ENCODE measurements around the gene PLEKHA6.
"Not testable (repeated sequence)": the region's sequence is repeated elsewhere in the genome, so short reads cannot be mapped to it uniquely, and the experiment has no call there.

Gene PLEKHA6

GRCh38 chr1:204246876-204247275 lies 112.9 kb downstream of the PLEKHA6 start:
- TF ChIP-seq, protein P1, sequence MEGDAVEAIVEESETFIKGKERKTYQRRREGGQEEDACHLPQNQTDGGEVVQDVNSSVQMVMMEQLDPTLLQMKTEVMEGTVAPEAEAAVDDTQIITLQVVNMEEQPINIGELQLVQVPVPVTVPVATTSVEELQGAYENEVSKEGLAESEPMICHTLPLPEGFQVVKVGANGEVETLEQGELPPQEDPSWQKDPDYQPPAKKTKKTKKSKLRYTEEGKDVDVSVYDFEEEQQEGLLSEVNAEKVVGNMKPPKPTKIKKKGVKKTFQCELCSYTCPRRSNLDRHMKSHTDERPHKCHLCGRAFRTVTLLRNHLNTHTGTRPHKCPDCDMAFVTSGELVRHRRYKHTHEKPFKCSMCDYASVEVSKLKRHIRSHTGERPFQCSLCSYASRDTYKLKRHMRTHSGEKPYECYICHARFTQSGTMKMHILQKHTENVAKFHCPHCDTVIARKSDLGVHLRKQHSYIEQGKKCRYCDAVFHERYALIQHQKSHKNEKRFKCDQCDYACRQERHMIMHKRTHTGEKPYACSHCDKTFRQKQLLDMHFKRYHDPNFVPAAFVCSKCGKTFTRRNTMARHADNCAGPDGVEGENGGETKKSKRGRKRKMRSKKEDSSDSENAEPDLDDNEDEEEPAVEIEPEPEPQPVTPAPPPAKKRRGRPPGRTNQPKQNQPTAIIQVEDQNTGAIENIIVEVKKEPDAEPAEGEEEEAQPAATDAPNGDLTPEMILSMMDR (conservative IDR thresholded peaks at IDR 0.05; ENCODE audit: low read depth, low read length): no peak
- no peak for DNase-seq (ENCODE audit: low read depth)
- no peak overlapping the region for H3K4me3 ChIP-seq (ENCODE audit: low read length)

- no peak for DNase-seq (ENCODE audit: low read depth)
- H3K4me3 ChIP-seq (ENCODE audit: low read length): no peak overlapping the region
- TF ChIP-seq, protein P1 (conservative IDR thresholded peaks at IDR 0.05; ENCODE audit: low read depth, low read length): no peak
Observed at GRCh38 chr1:204242920-204243319, 116.8 kb downstream of the PLEKHA6 start.

GRCh38 chr1:204241914-204242313 lies 117.8 kb downstream of the PLEKHA6 start:
- H3K4me3 ChIP-seq (ENCODE audit: low read length): no peak overlapping the region
- DNase-seq (ENCODE audit: low read depth): no peak
- TF ChIP-seq, protein P1 (conservative IDR thresholded peaks at IDR 0.05; ENCODE audit: low read depth, low read length): no peak

GRCh38 chr1:204241050-204241449 lies 118.7 kb downstream of the PLEKHA6 start:
- no peak overlapping the region for H3K4me3 ChIP-seq (ENCODE audit: low read length)
- no peak for DNase-seq (ENCODE audit: low read depth)
- TF ChIP-seq, protein P1 (conservative IDR thresholded peaks at IDR 0.05; ENCODE audit: low read depth, low read length): no peak

GRCh38 chr1:204240233-204240632 lies 119.5 kb downstream of the PLEKHA6 start:
- DNase-seq (ENCODE audit: low read depth): no peak
- H3K4me3 ChIP-seq (ENCODE audit: low read length): no peak overlapping the region
- TF ChIP-seq, protein P1 (conservative IDR thresholded peaks at IDR 0.05; ENCODE audit: low read depth, low read length): no peak

DNA sequence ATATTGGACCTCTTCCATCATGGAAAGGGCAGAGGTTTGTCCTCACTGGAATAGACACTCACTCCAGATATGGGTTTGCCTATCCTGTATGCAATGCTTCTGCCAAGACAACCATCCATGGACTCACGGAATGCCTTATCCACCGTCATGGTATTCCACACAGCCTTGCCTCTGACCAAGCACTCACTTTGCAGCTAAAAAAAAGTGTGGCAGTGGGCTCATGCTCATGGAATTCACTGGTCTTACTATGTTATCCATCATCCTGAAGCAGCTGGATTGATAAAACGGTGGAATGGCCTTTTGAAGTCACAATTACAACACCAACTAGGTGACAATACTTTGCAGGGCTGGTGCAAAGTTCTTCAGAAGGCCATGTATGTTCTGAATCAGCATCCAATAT lies 120.3 kb downstream of the PLEKHA6 start:
- not testable (repeated sequence) for DNase-seq (ENCODE audit: low read depth); H3K4me3 ChIP-seq (ENCODE audit: low read length)

- DNase-seq (ENCODE audit: low read depth); H3K4me3 ChIP-seq (ENCODE audit: low read length): not testable (repeated sequence)
Observed at GRCh38 chr1:204238520-204238919, 121.2 kb downstream of the PLEKHA6 start.

- H3K4me3 ChIP-seq (ENCODE audit: low read length); DNase-seq (ENCODE audit: low read depth): not testable (repeated sequence)
Observed at GRCh38 chr1:204237515-204237914, 122.2 kb downstream of the PLEKHA6 start.

- DNase-seq (ENCODE audit: low read depth): no peak
- TF ChIP-seq, protein P1 (conservative IDR thresholded peaks at IDR 0.05; ENCODE audit: low read depth, low read length): no peak
Observed at GRCh38 chr1:204232526-204232925, 127.2 kb downstream of the PLEKHA6 start.

More at GRCh38 chr1:204232526-204232925, 127.2 kb downstream of the PLEKHA6 start:
- no peak overlapping the region for H3K4me3 ChIP-seq (ENCODE audit: low read length)
